Fibroblast of villous mesenchyme (primary cell): ENCODE results near the gene ELP4. TPM values are rescaled to one million over a fixed set of nuclear protein-coding genes. Genes with fewer than 3 reads are reported as not detected.

ENCODE experiments used
- DNase-seq: peaks from one replicate; pipeline ENCODE4 v3.0.0-alpha.2; 2010; ENCODE audit warnings: low read depth
- H3K4me3 ChIP-seq: 2 replicates; pipeline ENCODE4 v1.5.1; 2011; ENCODE audit warnings: low read depth, mild to moderate bottlenecking, low read length
- total RNA-seq: library from RNA; depleted of rRNA; stranded (reverse); fragments of >200 nt; gene quantifications from 2 replicates; pipeline ENCODE4 v1.2.3, GENCODE V29; 2012
- TF ChIP-seq, protein P1 (sequence below): IDR thresholded peaks from 2 replicates; pipeline ENCODE4 v1.5.1; 2012; ENCODE audit warnings: low read depth, mild to moderate bottlenecking, low read length; ENCODE audit not compliant: insufficient read depth

ELP4 gene
- total RNA-seq, 1 donor: 19.0 TPM

DNA sequence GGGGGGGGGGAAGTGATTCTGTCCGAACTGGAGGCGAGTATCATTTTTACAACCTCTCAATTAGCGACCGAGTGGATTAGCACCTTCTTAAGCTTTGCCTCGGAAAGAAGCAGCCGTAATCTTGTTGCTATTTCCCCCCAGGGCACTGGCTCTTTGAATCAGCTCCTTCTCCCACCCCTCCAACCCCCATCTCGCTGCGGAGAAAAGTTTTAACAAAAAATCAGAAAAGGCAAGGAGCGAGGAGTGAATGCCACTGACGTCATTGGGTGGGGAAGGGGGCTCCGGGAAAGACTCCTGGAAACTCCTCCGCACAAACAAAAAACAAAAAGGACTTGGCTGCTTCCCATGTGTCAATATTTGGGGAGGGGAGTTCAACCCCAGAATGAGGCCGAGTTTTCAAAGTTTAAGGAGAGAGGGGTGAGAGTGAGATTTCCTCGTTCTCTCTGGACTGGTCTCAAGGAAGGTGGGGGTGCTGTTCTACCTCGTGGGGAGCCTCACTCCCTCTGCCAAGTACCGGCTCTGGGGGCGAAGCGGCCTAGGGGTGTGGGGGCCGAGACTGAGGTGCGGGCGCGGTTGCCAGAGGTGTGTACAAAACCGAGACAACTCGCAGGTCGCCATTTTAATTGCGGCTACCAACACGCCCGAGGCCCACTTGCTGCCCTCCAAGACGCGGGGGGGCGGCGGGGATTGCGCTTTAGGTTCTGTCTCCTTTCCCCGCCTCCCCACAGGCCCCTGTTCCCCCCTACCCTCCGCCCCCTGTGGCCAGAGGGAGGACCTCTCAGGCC, 304.0 kb downstream of the ELP4 start:
- TF ChIP-seq, protein P1, sequence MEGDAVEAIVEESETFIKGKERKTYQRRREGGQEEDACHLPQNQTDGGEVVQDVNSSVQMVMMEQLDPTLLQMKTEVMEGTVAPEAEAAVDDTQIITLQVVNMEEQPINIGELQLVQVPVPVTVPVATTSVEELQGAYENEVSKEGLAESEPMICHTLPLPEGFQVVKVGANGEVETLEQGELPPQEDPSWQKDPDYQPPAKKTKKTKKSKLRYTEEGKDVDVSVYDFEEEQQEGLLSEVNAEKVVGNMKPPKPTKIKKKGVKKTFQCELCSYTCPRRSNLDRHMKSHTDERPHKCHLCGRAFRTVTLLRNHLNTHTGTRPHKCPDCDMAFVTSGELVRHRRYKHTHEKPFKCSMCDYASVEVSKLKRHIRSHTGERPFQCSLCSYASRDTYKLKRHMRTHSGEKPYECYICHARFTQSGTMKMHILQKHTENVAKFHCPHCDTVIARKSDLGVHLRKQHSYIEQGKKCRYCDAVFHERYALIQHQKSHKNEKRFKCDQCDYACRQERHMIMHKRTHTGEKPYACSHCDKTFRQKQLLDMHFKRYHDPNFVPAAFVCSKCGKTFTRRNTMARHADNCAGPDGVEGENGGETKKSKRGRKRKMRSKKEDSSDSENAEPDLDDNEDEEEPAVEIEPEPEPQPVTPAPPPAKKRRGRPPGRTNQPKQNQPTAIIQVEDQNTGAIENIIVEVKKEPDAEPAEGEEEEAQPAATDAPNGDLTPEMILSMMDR: no peak
- no peak overlapping the region for H3K4me3 ChIP-seq
- DNase-seq: no peak

DNA sequence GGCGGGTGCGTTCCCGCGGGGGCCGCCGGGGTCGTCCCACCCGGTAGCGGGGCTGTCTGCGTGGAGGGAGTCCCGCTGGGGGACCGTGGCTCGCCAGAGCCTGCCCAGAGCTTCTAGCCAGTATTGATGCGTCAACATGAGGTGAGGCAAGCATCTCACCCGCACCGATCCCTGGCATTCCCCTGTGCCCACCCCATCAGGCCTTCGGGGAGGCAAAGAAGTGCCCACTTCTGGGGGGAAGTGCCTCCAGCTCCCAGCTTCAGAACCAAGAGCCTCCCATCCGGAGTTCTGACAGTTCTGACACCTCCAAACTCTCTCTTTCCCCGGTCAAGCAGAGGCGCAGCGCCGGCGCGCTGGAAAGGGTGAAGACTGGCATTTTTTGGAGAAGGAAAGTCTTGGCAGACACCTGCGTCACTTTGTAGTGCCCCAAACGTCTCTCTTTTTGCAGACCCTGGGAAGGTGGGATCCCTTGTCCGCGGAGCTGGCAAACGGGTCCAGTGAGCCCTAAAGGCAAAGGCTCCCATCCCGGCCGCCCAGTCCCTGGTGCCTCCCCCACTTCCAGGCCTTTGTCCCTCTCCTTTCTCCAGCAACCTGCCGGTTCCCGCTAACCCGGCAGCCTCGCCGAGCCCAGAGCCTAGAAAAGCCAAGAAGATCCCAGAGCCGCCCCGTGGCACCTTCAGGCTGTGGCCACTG, 304.8 kb downstream of the ELP4 start:
- no peak overlapping the region for H3K4me3 ChIP-seq
- DNase-seq: no peak
- TF ChIP-seq, protein P1: no peak

GRCh38 chr11:31815711-31816467, 306.3 kb downstream of the ELP4 start:
- H3K4me3 ChIP-seq: no peak overlapping the region
- DNase-seq: no peak
- TF ChIP-seq, protein P1: no peak

DNA sequence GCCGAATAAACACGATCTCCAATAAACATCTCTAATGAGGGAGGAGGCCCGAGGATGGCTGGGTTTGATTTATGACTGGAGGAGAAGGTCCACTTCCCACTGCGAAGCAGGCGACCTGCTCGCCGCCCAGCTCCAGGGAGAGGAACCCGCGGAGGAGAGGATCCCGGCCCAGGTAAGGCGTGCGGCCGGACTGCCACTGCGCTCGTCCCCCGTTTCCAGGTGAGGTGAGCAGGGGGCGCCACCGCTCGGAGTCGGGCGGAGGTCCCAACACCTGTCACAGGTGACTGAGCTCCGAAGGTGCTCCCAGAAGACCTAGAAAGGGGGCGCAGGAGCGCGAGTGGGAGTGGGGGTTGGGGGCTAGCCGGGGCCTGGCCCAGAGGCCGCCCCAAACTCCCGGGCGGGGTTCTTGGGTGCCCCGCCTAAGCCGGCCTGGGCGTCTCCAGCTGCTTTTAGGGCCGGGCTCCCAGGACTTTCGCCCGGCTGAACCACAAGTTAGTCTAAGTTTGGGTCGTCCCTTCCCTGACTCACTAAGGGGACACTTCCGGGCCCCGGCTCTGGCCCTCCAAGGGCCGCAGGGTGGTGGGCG, 307.0 kb downstream of the ELP4 start:
- no peak overlapping the region for H3K4me3 ChIP-seq
- DNase-seq: no peak
- TF ChIP-seq, protein P1: no peak

DNA sequence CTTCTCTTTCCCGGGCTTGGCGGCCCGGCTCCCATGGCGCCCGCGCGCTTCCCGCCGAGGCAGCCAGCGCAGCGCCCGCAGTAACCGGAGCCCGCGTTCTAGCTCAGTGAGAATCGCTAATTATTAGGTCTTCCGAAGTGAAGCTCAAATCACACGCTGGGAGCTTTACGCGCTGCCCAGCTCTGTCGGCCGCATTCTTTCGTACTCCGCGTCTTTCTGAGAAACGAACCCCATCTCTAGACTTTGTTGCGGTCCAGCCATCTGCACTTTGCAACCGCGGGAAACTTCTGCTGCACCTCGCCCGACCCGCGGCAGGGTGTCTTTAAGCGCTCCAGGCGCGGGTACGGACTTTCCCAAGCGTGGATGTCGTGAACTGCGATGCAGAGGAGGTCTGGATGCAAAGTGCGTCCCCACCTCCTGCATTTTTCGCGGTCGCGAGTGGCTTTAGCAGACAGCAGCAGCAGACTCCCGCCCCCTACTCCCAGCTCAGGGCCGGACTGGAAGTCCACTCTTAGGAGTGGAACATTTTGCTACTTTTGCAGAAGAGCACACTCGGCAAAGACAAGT, 307.6 kb downstream of the ELP4 start:
- H3K4me3 ChIP-seq: no peak overlapping the region
- no peak for DNase-seq
- TF ChIP-seq, protein P1: no peak
